ENCODE measurements around the gene CACNA1E. TPM values are rescaled to one million over a fixed set of nuclear protein-coding genes. Genes with fewer than 3 reads are reported as not detected.
"Not testable (repeated sequence)": the region's sequence is repeated elsewhere in the genome, so short reads cannot be mapped to it uniquely, and the experiment has no call there.

Gene CACNA1E
- total and polyA plus RNA-seq, 2 experiments from 2014 or later: 1.1 to 1.7 TPM

DNA sequence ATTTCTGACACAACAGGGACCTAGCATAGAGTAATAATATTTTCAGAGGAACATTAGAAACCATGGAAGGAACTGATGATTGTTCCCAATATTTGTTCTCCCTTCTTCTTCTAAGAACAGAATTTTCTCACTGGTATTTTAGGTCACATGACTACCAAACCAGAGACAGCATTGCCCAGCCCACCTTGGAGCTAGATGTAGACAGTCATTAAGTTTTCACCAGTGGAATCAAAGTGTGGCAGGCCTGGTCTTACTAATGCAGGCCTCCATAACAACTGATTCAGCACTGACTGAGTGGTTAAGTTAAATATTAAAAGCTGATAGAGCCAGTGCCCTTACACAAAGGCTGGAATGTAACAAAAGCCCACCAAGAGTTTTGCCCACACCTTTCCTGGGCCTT, 333.8 kb downstream of the CACNA1E start:
- H3K27me3 ChIP-seq: no peaks in the 10 kb centered on the region

DNA sequence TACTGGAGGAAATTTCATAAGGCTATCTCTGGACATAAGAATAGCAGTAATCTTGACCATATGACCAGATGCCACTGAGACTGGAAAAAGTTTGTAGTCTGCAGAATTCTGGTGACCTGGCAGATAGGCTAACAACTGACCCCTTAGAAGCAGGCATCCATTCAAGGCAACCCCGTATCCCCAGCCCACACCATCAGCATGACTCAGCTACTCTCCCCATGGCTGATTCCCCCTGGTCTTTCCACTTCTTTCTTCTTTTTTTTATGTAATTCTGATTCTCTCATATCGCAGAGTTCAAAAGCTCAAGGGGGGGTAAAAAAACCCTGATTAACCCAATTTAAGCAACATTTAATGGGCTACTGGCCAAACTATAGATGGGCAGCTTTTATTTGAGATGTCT, 335.1 kb downstream of the CACNA1E start:
- H3K4me2 ChIP-seq: no peak overlapping the region
- no peak overlapping the region for H3K27ac ChIP-seq
- H3K9me2 ChIP-seq (replicated peaks; ENCODE audit: insufficient read depth): no peaks in the 10 kb centered on the region
- TF ChIP-seq EZH2 (IDR thresholded peaks at IDR 0.05; ENCODE audit: borderline replicate concordance) (no peak), EZH2phosphoT487 (IDR thresholded peaks at IDR 0.05; ENCODE audit: low read depth, severe bottlenecking, unreplicated experiment) (no peak)
- TF ChIP-seq, protein P1, sequence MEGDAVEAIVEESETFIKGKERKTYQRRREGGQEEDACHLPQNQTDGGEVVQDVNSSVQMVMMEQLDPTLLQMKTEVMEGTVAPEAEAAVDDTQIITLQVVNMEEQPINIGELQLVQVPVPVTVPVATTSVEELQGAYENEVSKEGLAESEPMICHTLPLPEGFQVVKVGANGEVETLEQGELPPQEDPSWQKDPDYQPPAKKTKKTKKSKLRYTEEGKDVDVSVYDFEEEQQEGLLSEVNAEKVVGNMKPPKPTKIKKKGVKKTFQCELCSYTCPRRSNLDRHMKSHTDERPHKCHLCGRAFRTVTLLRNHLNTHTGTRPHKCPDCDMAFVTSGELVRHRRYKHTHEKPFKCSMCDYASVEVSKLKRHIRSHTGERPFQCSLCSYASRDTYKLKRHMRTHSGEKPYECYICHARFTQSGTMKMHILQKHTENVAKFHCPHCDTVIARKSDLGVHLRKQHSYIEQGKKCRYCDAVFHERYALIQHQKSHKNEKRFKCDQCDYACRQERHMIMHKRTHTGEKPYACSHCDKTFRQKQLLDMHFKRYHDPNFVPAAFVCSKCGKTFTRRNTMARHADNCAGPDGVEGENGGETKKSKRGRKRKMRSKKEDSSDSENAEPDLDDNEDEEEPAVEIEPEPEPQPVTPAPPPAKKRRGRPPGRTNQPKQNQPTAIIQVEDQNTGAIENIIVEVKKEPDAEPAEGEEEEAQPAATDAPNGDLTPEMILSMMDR (IDR thresholded peaks at IDR 0.05; ENCODE audit: poor library complexity): no peak
- DNase-seq (ENCODE audit: low spot score): no peak
- H4K20me1 ChIP-seq (ENCODE audit: insufficient read depth, poor library complexity, severe bottlenecking): no peaks in the 10 kb centered on the region
- no peaks in the 10 kb centered on the region for H3K27me3 ChIP-seq
- H3K9me3 ChIP-seq (ENCODE audit: low read depth): no peaks in the 10 kb centered on the region
- no peak overlapping the region for H2AFZ ChIP-seq
- H3K4me1 ChIP-seq (ENCODE audit: insufficient read depth): peaks cover 8% of the 10 kb centered on the region
- H3K36me3 ChIP-seq (replicated peaks; ENCODE audit: insufficient read depth, low read depth): no peaks in the 10 kb centered on the region
- 83% methylated on average over 2 of the region's 2 CpGs for WGBS (ENCODE audit: low lambda C conversion rate, missing lambda C conversion rate)
- no peaks in the 10 kb centered on the region for H3K79me2 ChIP-seq
- H3K4me3 ChIP-seq: no peak overlapping the region

More for the DNA sequence above, 333.8 kb downstream of the CACNA1E start:
- TF ChIP-seq EZH2 (IDR thresholded peaks at IDR 0.05; ENCODE audit: borderline replicate concordance): no peak
- TF ChIP-seq EZH2phosphoT487 (IDR thresholded peaks at IDR 0.05; ENCODE audit: low read depth, severe bottlenecking, unreplicated experiment): no peak
- TF ChIP-seq, protein P1 (IDR thresholded peaks at IDR 0.05; ENCODE audit: poor library complexity): no peak
- Histone ChIP-seq H3K4me2 (peak overlapping the region; percentile 15), H3K27ac (peak overlapping the region; percentile 50), H2AFZ (no peak overlapping the region), H3K9me3 (ENCODE audit: low read depth) (no peaks in the 10 kb centered on the region), H3K4me3 (no peak overlapping the region), H3K4me1 (ENCODE audit: insufficient read depth) (peaks cover 8% of the 10 kb centered on the region), H4K20me1 (ENCODE audit: insufficient read depth, poor library complexity, severe bottlenecking) (no peaks in the 10 kb centered on the region), H3K79me2 (no peaks in the 10 kb centered on the region), H3K9me2 (replicated peaks; ENCODE audit: insufficient read depth) (no peaks in the 10 kb centered on the region), H3K36me3 (replicated peaks; ENCODE audit: insufficient read depth, low read depth) (no peaks in the 10 kb centered on the region)
- no peak for DNase-seq (ENCODE audit: low spot score)

DNA sequence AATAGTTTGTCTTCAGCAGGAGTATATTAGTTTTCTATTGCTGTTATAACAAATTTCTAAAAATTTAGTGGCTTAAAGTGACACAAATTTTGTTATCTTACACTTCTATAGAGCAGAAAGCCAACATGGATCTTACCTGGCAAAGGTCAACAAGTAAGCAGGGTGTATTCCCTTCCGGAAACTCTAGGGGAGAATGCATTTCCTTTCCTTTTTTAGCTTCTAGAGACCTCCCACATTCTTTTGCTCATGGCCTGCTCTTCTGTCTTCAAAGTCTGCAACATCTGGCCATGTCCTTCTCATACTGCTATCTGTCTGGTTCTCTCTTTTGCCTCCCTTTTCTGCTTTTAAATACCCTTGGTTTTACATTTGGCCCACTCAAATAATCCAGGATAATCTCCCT, 335.6 kb downstream of the CACNA1E start:
- Histone ChIP-seq H3K79me2 (no peaks in the 10 kb centered on the region), H3K4me2 (no peak overlapping the region), H4K20me1 (ENCODE audit: insufficient read depth, poor library complexity, severe bottlenecking) (no peaks in the 10 kb centered on the region), H3K27me3 (no peaks in the 10 kb centered on the region), H3K4me3 (no peak overlapping the region), H3K27ac (no peak overlapping the region), H3K4me1 (ENCODE audit: insufficient read depth) (peaks cover 8% of the 10 kb centered on the region), H3K9me3 (ENCODE audit: low read depth) (no peaks in the 10 kb centered on the region), H3K36me3 (replicated peaks; ENCODE audit: insufficient read depth, low read depth) (no peaks in the 10 kb centered on the region), H3K9me2 (replicated peaks; ENCODE audit: insufficient read depth) (no peaks in the 10 kb centered on the region), H2AFZ (no peak overlapping the region)
- 70% methylated on average over 1 of the region's 1 CpG for WGBS (ENCODE audit: low lambda C conversion rate, missing lambda C conversion rate)
- DNase-seq (ENCODE audit: low spot score): no peak
- TF ChIP-seq EZH2phosphoT487 (IDR thresholded peaks at IDR 0.05; ENCODE audit: low read depth, severe bottlenecking, unreplicated experiment) (no peak), EZH2 (IDR thresholded peaks at IDR 0.05; ENCODE audit: borderline replicate concordance) (no peak)
- TF ChIP-seq, protein P1 (IDR thresholded peaks at IDR 0.05; ENCODE audit: poor library complexity): no peak

DNA sequence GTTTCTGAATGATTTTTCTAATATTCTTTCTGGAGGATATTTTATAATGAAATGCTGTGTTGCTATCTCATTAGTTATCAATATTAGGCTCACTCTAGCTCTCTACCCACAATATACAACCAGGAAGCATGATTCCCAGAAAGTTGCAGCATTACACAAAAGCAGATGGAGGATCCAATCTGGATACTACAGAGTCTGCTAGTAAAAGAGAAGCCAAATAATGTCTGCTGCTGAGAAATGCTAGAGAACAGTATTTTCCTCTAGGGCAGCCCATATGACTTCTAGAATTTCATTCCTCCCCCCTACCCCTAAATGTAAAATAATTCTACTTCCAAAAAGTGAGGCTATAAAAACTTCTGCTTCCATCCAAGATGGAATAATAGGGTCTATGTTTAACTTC, 338.4 kb downstream of the CACNA1E start:
- Histone ChIP-seq H3K27me3 (no peaks in the 10 kb centered on the region), H3K4me3 (no peak overlapping the region), H4K20me1 (ENCODE audit: insufficient read depth, poor library complexity, severe bottlenecking) (no peaks in the 10 kb centered on the region), H2AFZ (no peak overlapping the region), H3K9me2 (replicated peaks; ENCODE audit: insufficient read depth) (no peaks in the 10 kb centered on the region), H3K27ac (peak overlapping the region; percentile 2), H3K4me2 (no peak overlapping the region), H3K9me3 (ENCODE audit: low read depth) (no peaks in the 10 kb centered on the region), H3K4me1 (ENCODE audit: insufficient read depth) (peaks cover 8% of the 10 kb centered on the region), H3K79me2 (no peaks in the 10 kb centered on the region), H3K36me3 (replicated peaks; ENCODE audit: insufficient read depth, low read depth) (no peaks in the 10 kb centered on the region)
- TF ChIP-seq EZH2phosphoT487 (IDR thresholded peaks at IDR 0.05; ENCODE audit: low read depth, severe bottlenecking, unreplicated experiment): no peak
- TF ChIP-seq, protein P1 (IDR thresholded peaks at IDR 0.05; ENCODE audit: poor library complexity): no peak
- DNase-seq (ENCODE audit: low spot score): no peak

DNA sequence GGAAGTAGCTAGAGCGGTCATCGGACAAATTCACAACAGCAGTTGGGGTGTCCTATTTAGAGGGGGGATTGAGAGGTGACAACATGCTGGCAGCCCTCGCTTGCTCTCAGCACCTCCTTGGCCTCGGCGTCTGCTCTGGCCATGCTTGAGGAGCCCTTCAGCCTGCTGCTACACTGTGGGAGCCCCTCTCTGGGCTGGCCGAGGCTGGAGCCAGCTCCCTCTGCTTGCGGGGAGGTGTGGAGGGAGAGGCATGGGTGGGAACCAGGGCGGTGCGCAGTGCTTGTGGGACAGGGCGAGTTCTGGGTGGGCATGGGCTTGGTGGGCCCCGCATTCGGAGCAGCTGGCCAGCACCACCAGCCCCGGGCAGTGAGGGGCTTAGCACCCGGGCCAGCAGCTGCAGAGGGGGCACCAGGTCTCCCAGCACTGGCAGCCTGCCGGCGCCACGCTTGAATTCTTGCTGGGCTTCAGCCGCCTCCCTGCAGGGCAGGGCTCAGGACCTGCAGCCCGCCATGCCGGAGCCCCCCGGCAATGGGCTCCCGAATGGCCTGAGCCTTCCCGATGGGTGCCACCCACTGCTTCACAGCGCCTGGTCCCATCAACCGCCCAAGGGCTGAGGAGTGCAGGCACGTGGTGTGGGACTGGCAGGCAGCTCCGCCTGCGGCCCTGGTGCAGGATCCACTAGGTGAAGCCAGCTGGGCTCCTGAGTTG, 349.0 kb downstream of the CACNA1E start:
- not testable (repeated sequence) for H3K4me3 ChIP-seq; H3K9me2 ChIP-seq (replicated peaks; ENCODE audit: insufficient read depth); H3K27me3 ChIP-seq; H3K27ac ChIP-seq; H3K4me1 ChIP-seq (ENCODE audit: insufficient read depth); DNase-seq (ENCODE audit: low spot score); H3K9me3 ChIP-seq (ENCODE audit: low read depth); H3K4me2 ChIP-seq; H3K79me2 ChIP-seq; H3K36me3 ChIP-seq (replicated peaks; ENCODE audit: insufficient read depth, low read depth); H4K20me1 ChIP-seq (ENCODE audit: insufficient read depth, poor library complexity, severe bottlenecking); H2AFZ ChIP-seq
- 98% methylated on average over 22 of the region's 28 CpGs for WGBS (ENCODE audit: low lambda C conversion rate, missing lambda C conversion rate)

Data from hepatocyte (in vitro differentiated cells).